GM11168 (cell line): ENCODE data around the gene ZNRD2.

ENCODE experiments used
- in situ Hi-C: fragments of 300-500 bp; cut with MboI; formaldehyde crosslinking; loops from one replicate; pipeline ENCODE4 v1.12.0; 2022; ENCODE audit warnings: low sequenced_read_pairs; ENCODE audit not compliant: unreplicated experiment

The ZNRD2 gene

DNA sequence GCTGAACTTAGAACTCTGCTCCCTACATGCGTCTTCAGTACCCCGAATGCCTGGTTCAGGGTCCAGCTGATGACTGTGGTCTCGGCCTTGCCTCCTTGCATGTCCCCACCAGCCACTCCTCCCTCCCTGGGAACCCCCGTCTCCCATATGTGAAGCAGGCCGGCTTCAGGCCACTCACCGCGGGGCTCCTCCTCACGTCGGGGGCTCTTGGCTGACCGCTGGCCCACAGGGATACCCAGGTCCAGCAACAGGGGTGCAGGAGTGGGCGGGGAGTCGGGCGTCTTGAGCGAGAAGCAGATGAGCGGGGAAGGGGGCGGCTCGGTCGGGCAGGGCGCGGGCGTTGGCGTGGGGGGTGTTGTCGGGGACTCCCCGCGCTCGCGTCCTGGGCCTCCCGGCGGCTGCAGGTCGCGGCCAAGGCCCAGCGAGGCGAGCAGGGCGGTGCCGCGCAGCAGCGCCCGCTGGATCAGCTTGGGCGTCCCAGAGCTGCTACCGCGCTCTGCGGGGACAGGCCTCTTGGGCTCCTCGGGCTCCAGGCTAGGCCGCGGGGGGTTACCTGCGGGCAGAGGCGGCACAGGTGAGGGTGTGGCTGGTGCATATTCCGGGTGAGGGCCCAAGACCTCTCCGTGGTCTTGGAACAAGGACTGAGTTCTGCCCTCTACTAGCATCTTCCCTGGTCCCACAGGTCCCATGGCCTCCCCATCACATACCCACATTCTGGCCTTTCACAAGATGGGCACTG lies 29.1 kb downstream of the ZNRD2 start:
- in situ Hi-C loops: no loop called here

DNA sequence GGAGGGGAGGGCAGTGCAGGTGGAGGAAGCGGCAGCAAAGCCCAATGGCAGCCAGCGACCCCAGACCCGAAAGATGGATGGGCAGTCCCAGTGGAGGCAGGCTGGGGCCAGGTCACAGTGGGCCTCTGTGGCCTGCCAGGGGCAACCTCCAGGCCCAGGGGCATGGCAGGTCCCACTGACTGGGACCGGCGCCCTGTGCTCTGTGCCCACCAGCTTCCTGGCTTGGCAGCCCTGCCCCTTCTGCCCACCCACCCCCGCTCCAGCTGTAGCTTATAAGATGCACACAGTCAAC lies 29.6 kb downstream of the ZNRD2 start:
- in situ Hi-C loops: no loop called here

- in situ Hi-C loops: no loop called here
These were observed 34.0 kb downstream of the ZNRD2 start for GRCh38 chr11:65604258-65604657.

DNA sequence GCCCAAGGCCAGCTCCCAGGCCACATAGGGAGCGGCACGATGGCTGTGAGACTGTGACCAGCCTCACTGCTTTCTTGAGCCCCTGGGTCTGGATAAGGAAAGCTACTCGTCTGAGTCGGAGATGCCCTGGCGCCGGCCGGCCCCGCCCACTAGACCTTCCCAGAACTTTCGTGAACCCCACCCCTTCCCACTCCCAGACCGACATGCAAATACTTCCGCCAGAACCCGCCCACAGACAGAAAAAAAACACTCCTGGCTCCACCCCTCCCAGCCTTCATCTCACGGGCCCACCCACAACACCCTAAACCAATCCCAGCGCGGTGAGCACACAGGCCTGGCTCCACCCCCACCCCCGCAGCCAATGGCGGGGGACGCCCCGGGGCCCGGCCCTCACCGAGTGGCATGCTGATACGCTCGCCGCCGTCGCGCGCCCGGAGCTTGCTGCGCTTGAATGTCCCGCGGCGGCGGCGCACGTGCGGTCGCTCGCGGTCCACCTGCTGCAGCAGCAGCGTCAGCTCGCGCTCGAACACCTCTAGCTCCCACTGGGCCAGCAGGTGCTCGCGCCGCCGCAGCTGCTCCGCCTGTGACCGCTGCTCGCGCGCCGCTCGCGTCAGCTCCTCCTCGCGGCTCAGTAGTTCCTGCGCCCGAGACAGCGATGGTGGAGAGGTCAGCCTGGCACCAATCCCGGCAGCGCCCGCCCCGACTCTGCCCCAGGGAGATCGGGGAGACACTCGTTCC lies 36.8 kb downstream of the ZNRD2 start:
- in situ Hi-C loops: no loop called here

- in situ Hi-C loops: no loop called here
These were observed 37.5 kb downstream of the ZNRD2 start for GRCh38 chr11:65607614-65608426.

GRCh38 chr11:65609229-65609628 lies 39.0 kb downstream of the ZNRD2 start:
- in situ Hi-C loops: no loop called here

DNA sequence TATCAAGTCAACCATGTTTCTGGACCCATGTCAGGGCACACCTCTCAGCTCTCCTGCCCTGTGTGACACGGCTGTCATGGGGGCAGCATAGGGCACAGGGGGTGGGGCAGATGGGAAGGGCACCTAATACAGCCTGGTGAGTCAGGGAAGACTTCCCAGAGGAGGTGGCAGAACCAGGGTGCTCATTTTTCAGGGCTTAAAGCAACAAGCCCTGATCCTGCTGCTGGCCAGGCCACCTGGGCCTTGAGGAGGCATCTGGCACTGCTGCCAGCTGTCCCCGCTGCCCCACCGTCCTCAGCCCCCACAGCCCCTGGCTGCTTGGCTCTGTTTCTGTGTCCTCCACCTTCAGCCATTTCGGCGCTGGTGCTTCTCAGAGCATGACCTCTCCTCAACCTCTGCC lies 39.4 kb downstream of the ZNRD2 start:
- in situ Hi-C loops: no loop called here

- in situ Hi-C loops: no loop called here
These were observed 40.1 kb downstream of the ZNRD2 start for GRCh38 chr11:65610404-65610803.

GRCh38 chr11:65611028-65611757 lies 40.9 kb downstream of the ZNRD2 start:
- in situ Hi-C loops: no loop called here

DNA sequence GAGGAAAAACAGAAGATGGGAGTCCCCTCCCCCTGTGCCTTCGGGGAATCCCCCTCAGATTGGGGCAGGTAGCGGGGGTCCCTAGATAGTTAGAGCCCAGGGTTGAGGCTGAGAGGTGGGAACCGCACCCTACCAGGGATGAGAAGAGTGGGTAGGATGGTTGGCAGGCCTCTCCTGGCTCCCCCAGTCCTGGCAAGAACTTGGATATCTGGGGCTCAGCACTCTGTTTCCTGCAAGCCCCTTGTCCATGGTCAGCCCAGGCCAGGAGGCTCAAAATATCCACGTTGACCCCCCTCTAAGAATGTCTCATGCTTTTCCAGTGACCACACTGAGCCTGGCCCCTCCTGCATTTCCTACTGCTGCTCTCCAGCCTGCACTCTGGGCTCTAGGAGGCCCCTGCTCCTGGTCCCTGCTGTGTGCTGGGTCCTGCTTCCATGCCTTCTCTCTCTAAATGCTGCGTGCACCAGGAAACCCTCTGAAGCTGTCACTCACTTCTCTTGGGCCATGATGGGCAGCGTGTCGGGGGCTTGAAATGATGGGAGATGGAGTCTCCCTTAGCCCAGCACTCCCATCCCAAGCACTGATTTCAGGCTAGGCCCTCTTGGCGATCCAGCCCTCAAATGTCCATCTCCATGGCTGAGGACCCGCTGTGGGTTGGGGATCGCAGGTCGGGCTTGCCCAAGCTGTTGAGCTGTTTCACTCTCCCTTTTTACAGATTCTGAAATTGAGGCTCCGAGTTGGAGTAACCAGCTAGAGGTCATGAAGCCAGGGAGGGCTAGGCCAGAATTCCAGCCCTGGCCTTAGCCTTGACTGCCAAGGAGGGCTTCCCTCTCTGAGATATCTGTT lies 41.7 kb downstream of the ZNRD2 start:
- in situ Hi-C loops: no loop called here

DNA sequence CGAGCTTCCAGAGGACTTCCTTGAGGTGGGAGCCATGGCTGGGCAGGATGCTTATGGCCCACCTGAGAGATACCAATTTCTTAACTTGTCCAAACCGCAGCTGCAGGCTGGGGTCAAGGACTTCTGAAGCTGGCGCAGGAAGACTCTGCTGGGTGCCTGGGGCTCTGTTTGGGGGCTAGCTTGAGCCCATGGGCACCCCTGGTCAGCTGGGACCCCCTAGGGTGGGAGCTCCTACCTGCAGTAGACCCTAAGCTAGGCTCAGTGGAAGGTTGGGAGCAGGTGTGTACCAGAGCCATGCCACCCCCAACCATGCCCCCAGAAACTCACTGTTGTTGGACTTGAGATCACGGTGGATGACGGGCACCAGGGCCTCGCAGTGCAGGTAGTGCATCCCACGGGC lies 42.4 kb downstream of the ZNRD2 start:
- in situ Hi-C loops: no loop called here

- in situ Hi-C loops: no loop called here
These were observed 43.0 kb downstream of the ZNRD2 start for GRCh38 chr11:65613091-65613928.

- in situ Hi-C loops: no loop called here
These were observed 45.1 kb downstream of the ZNRD2 start, which contains the start of gene PCNX3 for GRCh38 chr11:65615229-65615949. PCNX3 (plus strand) TSS chr11:65615776; CDS start chr11:65616312, 536 bp downstream.

DNA sequence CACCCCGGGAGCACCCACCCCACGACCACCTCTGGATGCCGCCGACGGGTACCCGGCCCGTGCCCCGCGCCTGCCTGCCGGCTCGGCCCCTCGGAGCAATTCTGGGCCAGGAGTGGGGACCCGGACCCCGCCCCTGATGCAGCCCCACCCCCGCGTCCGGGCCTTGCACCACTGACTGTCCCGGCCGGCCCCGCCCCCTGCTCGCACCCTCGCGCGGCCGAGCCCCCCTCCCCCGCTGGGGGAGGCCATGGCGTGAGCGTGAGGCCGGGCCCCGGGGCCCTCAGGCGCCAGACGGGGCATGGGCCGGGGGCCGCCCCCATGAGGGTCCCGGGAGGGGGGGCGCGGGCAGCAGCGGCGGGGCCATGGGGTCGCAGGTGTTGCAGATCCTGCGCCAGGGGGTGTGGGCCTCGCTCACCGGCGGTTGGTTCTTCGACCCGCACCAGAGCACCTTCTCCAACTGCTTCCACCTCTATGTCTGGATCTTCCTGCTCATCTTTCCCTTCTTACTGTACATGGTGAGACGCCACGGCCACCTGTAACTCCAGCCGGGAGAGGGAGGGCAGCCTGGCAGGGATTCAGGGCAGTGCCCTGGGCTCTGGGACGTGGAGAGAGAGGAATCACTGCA lies 45.8 kb downstream of the ZNRD2 start:
- in situ Hi-C loops: no loop called here

DNA sequence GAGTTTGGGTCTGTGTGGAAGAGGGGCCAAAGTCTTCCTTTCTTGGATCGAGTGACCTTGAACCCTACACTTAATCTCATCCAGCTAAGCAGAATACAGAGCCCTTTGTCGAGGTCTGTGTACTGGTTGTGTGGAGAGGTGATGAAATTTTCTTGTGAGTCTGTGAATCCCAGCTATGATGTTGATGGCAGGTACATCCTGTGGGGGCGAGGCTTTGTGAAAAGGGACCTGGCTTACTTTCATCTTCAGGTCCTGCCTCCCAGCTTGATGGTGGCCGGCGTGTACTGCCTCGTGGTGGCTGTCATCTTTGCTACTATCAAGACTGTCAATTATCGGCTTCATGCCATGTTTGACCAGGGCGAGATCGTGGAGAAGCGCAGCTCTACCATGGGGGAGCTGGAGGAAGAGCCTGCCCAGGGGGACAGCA lies 46.3 kb downstream of the ZNRD2 start:
- in situ Hi-C loops: no loop called here

DNA sequence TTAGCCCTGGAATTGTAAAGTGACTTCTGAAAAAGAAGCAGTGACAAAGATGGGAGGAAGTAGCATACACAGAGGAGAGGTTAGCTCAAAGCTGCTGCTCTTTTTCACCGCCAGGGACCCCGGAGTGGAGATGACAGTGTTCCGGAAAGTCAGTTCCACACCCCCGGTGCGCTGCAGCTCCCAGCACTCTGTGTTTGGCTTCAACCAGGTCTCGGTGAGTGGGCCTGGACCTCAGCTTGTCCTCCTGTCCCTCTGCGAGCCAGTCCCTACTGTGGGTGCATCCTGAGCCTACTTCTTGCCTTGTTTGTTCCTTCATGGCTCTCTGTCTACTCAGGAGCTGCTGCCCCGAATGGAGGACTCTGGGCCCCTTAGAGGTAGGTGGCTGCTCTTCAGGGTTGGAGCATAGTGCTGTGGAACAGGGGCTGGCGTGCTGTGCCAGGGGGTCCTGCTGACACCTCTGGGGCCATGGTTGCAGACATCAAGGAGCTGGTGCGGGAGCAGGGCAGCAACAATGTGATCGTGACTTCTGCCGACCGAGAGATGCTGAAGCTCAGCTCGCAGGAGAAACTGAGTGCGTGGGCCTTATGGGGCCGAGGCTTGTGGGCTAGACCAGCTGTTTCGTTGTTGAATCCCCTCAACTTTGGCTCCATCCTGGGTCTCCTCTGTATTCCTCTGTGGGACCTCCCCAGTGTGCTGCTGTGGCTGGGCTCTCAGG lies 47.0 kb downstream of the ZNRD2 start:
- in situ Hi-C loops: no loop called here
